Neural progenitor cell (in vitro differentiated cells): Measurements from ENCODE around the gene EMC8. TPM values are rescaled to one million over a fixed set of nuclear protein-coding genes. Genes with fewer than 3 reads are reported as not detected.
"Not testable (repeated sequence)": the region's sequence is repeated elsewhere in the genome, so short reads cannot be mapped to it uniquely, and the experiment has no call there.

Source experiments
- DNase-seq: peaks from one replicate; pipeline ENCODE4 v3.0.0-alpha.2; 2016; ENCODE audit warnings: low spot score
- H2AFZ ChIP-seq: fragments of 200-600 bp; sonication (generic); replicated peaks from 2 replicates; pipeline ENCODE4 v1.6.1; 2016; ENCODE audit warnings: antibody characterized with exemption
- H3F3A ChIP-seq: fragments of 200-600 bp; sonication (generic); 2 replicates; pipeline ENCODE4 v1.6.1; 2016; ENCODE audit warnings: antibody characterized with exemption, low read depth
- H3K27ac ChIP-seq: fragments of 200-600 bp; sonication (generic); 2 replicates; pipeline ENCODE4 v1.5.1; 2016; ENCODE audit warnings: mild to moderate bottlenecking
- H3K27me3 ChIP-seq: fragments of 200-600 bp; sonication (generic); 2 replicates; pipeline ENCODE4 v1.6.1; 2016; ENCODE audit warnings: mild to moderate bottlenecking, moderate library complexity
- H3K36me3 ChIP-seq: fragments of 200-600 bp; sonication (generic); 2 replicates; pipeline ENCODE4 v1.5.1; 2016
- H3K4me1 ChIP-seq: fragments of 200-600 bp; sonication (generic); 2 replicates; pipeline ENCODE4 v1.6.1; 2016; ENCODE audit warnings: mixed run types
- H3K4me2 ChIP-seq: fragments of 200-600 bp; sonication (generic); 2 replicates; pipeline ENCODE4 v1.6.1; 2016
- H3K4me3 ChIP-seq: fragments of 200-600 bp; sonication (generic); 2 replicates; pipeline ENCODE4 v1.5.1; 2016
- H3K79me2 ChIP-seq: fragments of 200-600 bp; sonication (generic); 2 replicates; pipeline ENCODE4 v1.6.1; 2016; ENCODE audit warnings: low read depth
- H3K9ac ChIP-seq: fragments of 200-600 bp; sonication (generic); 2 replicates; pipeline ENCODE4 v1.6.1; 2016
- H3K9me3 ChIP-seq: fragments of 200-600 bp; sonication (generic); 2 replicates; pipeline ENCODE4 v1.5.1; 2016; ENCODE audit warnings: low read depth
- H4K20me1 ChIP-seq: fragments of 200-600 bp; sonication (generic); 2 replicates; pipeline ENCODE4 v1.6.1; 2016; ENCODE audit warnings: low read depth
- H3K27ac Mint-ChIP-seq: 3 replicates; pipeline ENCODE4 v1.8.0; 2021; ENCODE audit warnings: mixed read lengths
- H3K27me3 Mint-ChIP-seq: 2 replicates; pipeline ENCODE4 v1.8.0; 2022; ENCODE audit warnings: low read depth, mild to moderate bottlenecking, inconsistent platforms, moderate library complexity, mixed read lengths; ENCODE audit not compliant: insufficient read depth
- H3K36me3 Mint-ChIP-seq: 3 replicates; pipeline ENCODE4 v1.8.0; 2021; ENCODE audit warnings: mixed read lengths
- H3K4me1 Mint-ChIP-seq: 3 replicates; pipeline ENCODE4 v1.8.0; 2021; ENCODE audit warnings: mixed read lengths
- H3K4me3 Mint-ChIP-seq: 3 replicates; pipeline ENCODE4 v1.8.0; 2021; ENCODE audit warnings: mild to moderate bottlenecking, moderate library complexity, mixed read lengths
- H3K9me3 Mint-ChIP-seq: 3 replicates; pipeline ENCODE4 v1.8.0; 2020; ENCODE audit warnings: mixed read lengths
- CTCF ChIP-seq: fragments of 200-600 bp; sonication (generic); IDR thresholded peaks from 2 replicates; pipeline ENCODE4 v1.5.1; 2017; ENCODE audit warnings: antibody characterized with exemption, mild to moderate bottlenecking
- EZH2 ChIP-seq: fragments of 200-600 bp; sonication (generic); IDR thresholded peaks from 2 replicates; pipeline ENCODE4 v1.6.1; 2017; ENCODE audit warnings: antibody characterized with exemption, mild to moderate bottlenecking, moderate library complexity
- EZH2phosphoT487 ChIP-seq: fragments of 200-600 bp; sonication (generic); IDR thresholded peaks from 2 replicates; pipeline ENCODE4 v1.6.1; 2017; ENCODE audit warnings: antibody characterized with exemption
- total RNA-seq: library from RNA; depleted of rRNA; stranded (reverse); fragments of >200 nt; gene quantifications from 2 replicates; pipeline ENCODE4 v1.2.3, GENCODE V29; 2015; ENCODE audit warnings: low replicate concordance

The EMC8 gene
- total RNA-seq, 1 donor from 2014 or later = 25.1 TPM

GRCh38 chr16:85819771-85820170 lies 20.4 kb upstream of the EMC8 start:
- no peaks in the 10 kb centered on the region for H3K36me3 Mint-ChIP-seq
- H3F3A ChIP-seq = no peaks in the 10 kb centered on the region
- no peaks in the 10 kb centered on the region for H3K4me1 ChIP-seq
- peaks cover 6% of the 10 kb centered on the region for H3K4me1 Mint-ChIP-seq
- H3K4me2 ChIP-seq = no peak overlapping the region
- DNase-seq = no peak
- H3K27ac ChIP-seq = no peak overlapping the region
- peaks cover 31% of the 10 kb centered on the region for H3K27me3 ChIP-seq
- no peak overlapping the region for H3K9ac ChIP-seq
- no peaks in the 10 kb centered on the region for H4K20me1 ChIP-seq
- no peak overlapping the region for H2AFZ ChIP-seq
- no peak for TF ChIP-seq EZH2
- no peak for TF ChIP-seq CTCF
- TF ChIP-seq EZH2phosphoT487 = no peak
- peaks cover 16% of the 10 kb centered on the region for H3K27me3 Mint-ChIP-seq
- no peaks in the 10 kb centered on the region for H3K9me3 Mint-ChIP-seq
- no peak overlapping the region for H3K27ac Mint-ChIP-seq
- H3K4me3 Mint-ChIP-seq = no peak overlapping the region
- H3K79me2 ChIP-seq = no peaks in the 10 kb centered on the region
- no peak overlapping the region for H3K4me3 ChIP-seq
- H3K36me3 ChIP-seq = no peaks in the 10 kb centered on the region
- H3K9me3 ChIP-seq = no peaks in the 10 kb centered on the region

GRCh38 chr16:85819245-85819644 lies 19.9 kb upstream of the EMC8 start:
- peak; percentile 91 for DNase-seq
- Mint-ChIP-seq H3K4me3 (no peak overlapping the region), H3K4me1 (peaks cover 6% of the 10 kb centered on the region), H3K36me3 (no peaks in the 10 kb centered on the region), H3K9me3 (no peaks in the 10 kb centered on the region), H3K27me3 (peaks cover 18% of the 10 kb centered on the region), H3K27ac (no peak overlapping the region)
- TF ChIP-seq EZH2 (no peak), CTCF (peak; percentile 82), EZH2phosphoT487 (no peak)
- Histone ChIP-seq H3K4me3 (no peak overlapping the region), H2AFZ (no peak overlapping the region), H4K20me1 (no peaks in the 10 kb centered on the region), H3K27me3 (peaks cover 31% of the 10 kb centered on the region), H3K4me2 (no peak overlapping the region), H3K79me2 (no peaks in the 10 kb centered on the region), H3K4me1 (no peaks in the 10 kb centered on the region), H3K36me3 (no peaks in the 10 kb centered on the region), H3K9me3 (no peaks in the 10 kb centered on the region), H3K27ac (no peak overlapping the region), H3K9ac (no peak overlapping the region), H3F3A (no peaks in the 10 kb centered on the region)

GRCh38 chr16:85817195-85817594 lies 17.9 kb upstream of the EMC8 start:
- not testable (repeated sequence) for H4K20me1 ChIP-seq, H3K27ac Mint-ChIP-seq, H3K4me3 ChIP-seq, H3K36me3 Mint-ChIP-seq, DNase-seq, H2AFZ ChIP-seq, H3K36me3 ChIP-seq, H3K9me3 Mint-ChIP-seq, H3K4me1 Mint-ChIP-seq, H3K9me3 ChIP-seq, H3K4me3 Mint-ChIP-seq, H3K9ac ChIP-seq, H3F3A ChIP-seq, H3K4me2 ChIP-seq, H3K79me2 ChIP-seq, H3K27ac ChIP-seq, H3K4me1 ChIP-seq
- H3K27me3 Mint-ChIP-seq = peaks cover 30% of the 10 kb centered on the region
- peaks cover 43% of the 10 kb centered on the region for H3K27me3 ChIP-seq

- Mint-ChIP-seq H3K36me3 (no peaks in the 10 kb centered on the region), H3K9me3 (no peaks in the 10 kb centered on the region), H3K27me3 (peaks cover 28% of the 10 kb centered on the region), H3K4me1 (peaks cover 5% of the 10 kb centered on the region), H3K27ac (no peak overlapping the region), H3K4me3 (no peak overlapping the region)
- Histone ChIP-seq H3K27ac (no peak overlapping the region), H3K4me2 (no peak overlapping the region), H3K4me3 (no peak overlapping the region), H3F3A (no peaks in the 10 kb centered on the region), H4K20me1 (no peaks in the 10 kb centered on the region), H3K27me3 (peaks cover 45% of the 10 kb centered on the region), H3K79me2 (no peaks in the 10 kb centered on the region), H3K4me1 (peaks cover 4% of the 10 kb centered on the region), H3K9ac (no peak overlapping the region), H3K9me3 (no peaks in the 10 kb centered on the region), H2AFZ (no peak overlapping the region), H3K36me3 (no peaks in the 10 kb centered on the region)
- no peak for DNase-seq
- TF ChIP-seq EZH2phosphoT487 (no peak), CTCF (no peak), EZH2 (no peak)
Measured at GRCh38 chr16:85816159-85816558, 16.8 kb upstream of the EMC8 start.
